Measurements from ENCODE around the gene CSN3.
"Not testable (repeated sequence)": the region's sequence is repeated elsewhere in the genome, so short reads cannot be mapped to it uniquely, and the experiment has no call there.

GRCh38 chr4:70212752-70213151, 29.6 kb upstream of the CSN3 start:
- not testable (repeated sequence) for TF ChIP-seq CTCF (conservative IDR thresholded peaks at IDR 0.05); ZFX (IDR thresholded peaks at IDR 0.05)

Data from C4-2B (cell line).